ENCODE measurements around the gene RPL31.

The RPL31 gene

GRCh38 chr2:101026923-101027469 is 24.9 kb downstream of the RPL31 start:
- Histone ChIP-seq H3K27ac (no peak overlapping the region), H3K4me1 (ENCODE audit: control insufficient read depth in 1 of 2, insufficient read depth in 1 of 2, low read depth in 1 of 2, low read length in 1 of 2) (peaks cover 5 to 6% of the 10 kb centered on the region in 2 experiments), H3K27me3 (no peaks in the 10 kb centered on the region), H3K9me3 (no peaks in the 10 kb centered on the region), H3K36me3 (peaks cover 78% of the 10 kb centered on the region), H3K4me3 (ENCODE audit: low read depth in 1 of 2, low read length in 1 of 2) (no peak overlapping the region)
- TF ChIP-seq CTCF (IDR thresholded peaks at IDR 0.05) = no peak

GRCh38 chr2:101027852-101028251 is 25.8 kb downstream of the RPL31 start:
- no peak for TF ChIP-seq CTCF (IDR thresholded peaks at IDR 0.05)
- no peaks in the 10 kb centered on the region for H3K9me3 ChIP-seq
- H3K36me3 ChIP-seq = peaks cover 78% of the 10 kb centered on the region
- H3K4me1 ChIP-seq (ENCODE audit: control insufficient read depth in 1 of 2, insufficient read depth in 1 of 2, low read depth in 1 of 2, low read length in 1 of 2) = peaks cover 5 to 6% of the 10 kb centered on the region in 2 experiments
- H3K27ac ChIP-seq = no peak overlapping the region
- no peak overlapping the region for H3K4me3 ChIP-seq (ENCODE audit: low read depth in 1 of 2, low read length in 1 of 2)
- no peaks in the 10 kb centered on the region for H3K27me3 ChIP-seq

DNA sequence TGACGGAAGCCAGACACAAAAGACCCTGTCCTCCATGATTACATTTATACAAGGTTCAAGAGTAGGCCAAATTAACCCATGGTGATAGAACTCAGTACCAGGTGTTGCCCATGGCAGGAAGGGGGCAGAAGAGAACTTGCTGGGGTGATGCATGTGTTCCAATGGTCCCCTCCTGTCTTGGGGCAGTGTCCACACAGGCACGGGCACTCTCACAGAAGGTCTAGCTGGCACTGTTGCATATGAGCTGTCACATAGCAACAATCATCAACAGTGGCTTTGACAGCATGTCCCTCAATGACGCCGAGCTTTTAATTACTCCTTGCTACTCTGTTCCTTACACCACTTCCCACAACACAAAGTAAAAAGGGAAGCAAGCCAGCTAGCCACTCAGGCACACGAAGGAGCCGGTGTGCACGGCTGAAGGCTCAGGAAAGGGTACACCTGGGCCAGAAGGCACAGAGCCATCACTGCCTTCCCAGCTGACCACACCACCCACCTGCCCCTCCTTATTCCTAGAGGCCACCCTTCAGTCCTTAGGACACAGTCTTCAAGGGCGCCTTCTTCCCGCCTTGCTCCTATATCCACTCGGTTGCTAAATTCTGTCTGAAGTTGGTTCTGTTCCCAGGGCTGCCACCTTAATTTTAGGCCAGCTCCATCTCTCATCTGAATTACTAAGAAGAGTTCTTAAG is 28.9 kb downstream of the RPL31 start:
- Histone ChIP-seq H3K36me3 (peaks cover 85% of the 10 kb centered on the region), H3K4me3 (ENCODE audit: low read depth in 1 of 2, low read length in 1 of 2) (no peak overlapping the region), H3K27me3 (no peaks in the 10 kb centered on the region), H3K4me1 (ENCODE audit: control insufficient read depth in 1 of 2, insufficient read depth in 1 of 2, low read depth in 1 of 2, low read length in 1 of 2) (peaks cover 5 to 6% of the 10 kb centered on the region in 2 experiments), H3K9me3 (no peaks in the 10 kb centered on the region), H3K27ac (no peak overlapping the region)
- no peak for TF ChIP-seq CTCF (IDR thresholded peaks at IDR 0.05)

GRCh38 chr2:101032084-101032776 is 30.1 kb downstream of the RPL31 start:
- no peaks in the 10 kb centered on the region for H3K27me3 ChIP-seq
- no peak overlapping the region for H3K27ac ChIP-seq
- TF ChIP-seq CTCF (IDR thresholded peaks at IDR 0.05) = no peak
- H3K4me3 ChIP-seq (ENCODE audit: low read depth in 1 of 2, low read length in 1 of 2) = no peak overlapping the region
- H3K36me3 ChIP-seq = peaks cover 78% of the 10 kb centered on the region
- no peaks in the 10 kb centered on the region for H3K9me3 ChIP-seq
- H3K4me1 ChIP-seq (ENCODE audit: control insufficient read depth in 1 of 2, insufficient read depth in 1 of 2, low read depth in 1 of 2, low read length in 1 of 2) = peaks cover 5 to 6% of the 10 kb centered on the region in 2 experiments

DNA sequence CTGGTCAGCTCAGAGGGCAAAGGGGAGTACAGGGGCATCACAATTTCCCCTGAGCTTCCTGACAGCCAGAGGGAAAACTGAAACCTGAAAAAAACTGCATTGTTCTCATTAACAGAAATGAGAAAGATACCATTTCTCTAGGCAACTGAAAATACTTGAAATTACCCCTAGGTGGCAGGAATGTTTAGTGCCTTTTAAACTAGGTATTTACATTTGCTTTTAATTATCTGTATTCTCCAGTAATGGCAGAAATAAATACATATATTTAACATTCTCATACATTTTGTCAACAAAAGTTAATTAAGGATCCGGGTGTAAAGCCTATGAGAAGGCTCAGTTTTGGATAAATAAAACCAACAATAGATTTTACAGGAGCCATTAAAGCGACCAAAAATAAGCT is 34.5 kb downstream of the RPL31 start:
- no peak overlapping the region for H3K4me3 ChIP-seq (ENCODE audit: low read depth in 1 of 2, low read length in 1 of 2)
- H3K27ac ChIP-seq = no peak overlapping the region
- TF ChIP-seq CTCF (IDR thresholded peaks at IDR 0.05) = no peak
- peaks cover 61% of the 10 kb centered on the region for H3K36me3 ChIP-seq
- no peaks in the 10 kb centered on the region for H3K27me3 ChIP-seq
- peaks cover 33 to 34% of the 10 kb centered on the region in 2 experiments for H3K4me1 ChIP-seq (ENCODE audit: control insufficient read depth in 1 of 2, insufficient read depth in 1 of 2, low read depth in 1 of 2, low read length in 1 of 2)
- no peaks in the 10 kb centered on the region for H3K9me3 ChIP-seq

Measured in neutrophil (primary cell).